Astrocyte (in vitro differentiated cells and primary cell): Measurements from ENCODE around the gene PDE9A. TPM values are rescaled to one million over a fixed set of nuclear protein-coding genes. Genes with fewer than 3 reads are reported as not detected.

ENCODE experiments used
- DNase-seq: peaks from one replicate; pipeline ENCODE4 v3.0.0-alpha.2; 2010; ENCODE audit warnings: low read depth
- FAIRE-seq: peaks from 2 replicates; lab custom pipeline; 2011; peaks lifted over from hg19 to GRCh38; lab: Jason Lieb, UNC
- H2AFZ ChIP-seq: 2 replicates; pipeline ENCODE4 v1.6.0; 2012; ENCODE audit warnings: low read depth, low read length, inconsistent platforms
- H3K27ac ChIP-seq: 2 replicates; pipeline ENCODE4 v1.5.1; 2011; ENCODE audit warnings: low read depth, low read length, inconsistent platforms
- H3K27me3 ChIP-seq: 2 replicates; pipeline ENCODE4 v1.6.0; 2011; ENCODE audit warnings: low read length, inconsistent platforms; ENCODE audit not compliant: insufficient read depth
- H3K36me3 ChIP-seq: 2 replicates; pipeline ENCODE4 v1.5.1; 2011; ENCODE audit warnings: low read length, inconsistent platforms; ENCODE audit not compliant: insufficient read depth
- H3K4me1 ChIP-seq: 2 replicates; pipeline ENCODE4 v1.5.1; 2011; ENCODE audit warnings: low read length, inconsistent platforms; ENCODE audit not compliant: insufficient read depth
- H3K4me2 ChIP-seq: 2 replicates; pipeline ENCODE4 v1.6.0; 2012; ENCODE audit warnings: low read length, inconsistent platforms
- H3K4me3 ChIP-seq: 2 replicates; pipeline ENCODE4 v1.5.1; 2011; ENCODE audit warnings: low read depth, mild to moderate bottlenecking, low read length, inconsistent platforms; ENCODE audit not compliant: insufficient read depth
- H3K79me2 ChIP-seq: 2 replicates; pipeline ENCODE4 v1.6.0; 2012; ENCODE audit warnings: mild to moderate bottlenecking, low read length, inconsistent platforms; ENCODE audit not compliant: insufficient read depth
- H3K9ac ChIP-seq: 2 replicates; pipeline ENCODE4 v1.6.0; 2012; ENCODE audit warnings: mild to moderate bottlenecking, low read length, inconsistent platforms
- H3K9me3 ChIP-seq: 2 replicates; pipeline ENCODE4 v1.5.1; 2012; ENCODE audit warnings: low read depth, mild to moderate bottlenecking, low read length, inconsistent platforms; ENCODE audit not compliant: insufficient read depth
- H4K20me1 ChIP-seq: 2 replicates; pipeline ENCODE4 v1.6.0; 2012; ENCODE audit warnings: low read length, inconsistent platforms; ENCODE audit not compliant: insufficient read depth
- H3K27ac Mint-ChIP-seq: one replicate; pipeline ENCODE4 v1.8.0; 2021; ENCODE audit warnings: mild to moderate bottlenecking, mixed read lengths; ENCODE audit not compliant: unreplicated experiment
- H3K27me3 Mint-ChIP-seq: one replicate; pipeline ENCODE4 v1.8.0; 2021; ENCODE audit warnings: low read depth, mixed read lengths; ENCODE audit not compliant: unreplicated experiment
- H3K36me3 Mint-ChIP-seq: one replicate; pipeline ENCODE4 v1.8.0; 2021; ENCODE audit warnings: low read depth, mixed read lengths; ENCODE audit not compliant: unreplicated experiment
- H3K4me1 Mint-ChIP-seq: one replicate; pipeline ENCODE4 v1.8.0; 2021; ENCODE audit warnings: low read depth, mixed read lengths; ENCODE audit not compliant: unreplicated experiment
- H3K4me3 Mint-ChIP-seq: one replicate; pipeline ENCODE4 v1.8.0; 2021; ENCODE audit warnings: mild to moderate bottlenecking, moderate library complexity, mixed read lengths; ENCODE audit not compliant: unreplicated experiment
- H3K9me3 Mint-ChIP-seq: one replicate; pipeline ENCODE4 v1.8.0; 2021; ENCODE audit warnings: mild to moderate bottlenecking, mixed read lengths; ENCODE audit not compliant: unreplicated experiment
- CTCF ChIP-seq: IDR thresholded peaks from 2 replicates; pipeline ENCODE4 v1.5.1; 2011; ENCODE audit warnings: low read depth, mild to moderate bottlenecking, inconsistent platforms, low read length, moderate library complexity; ENCODE audit not compliant: insufficient read depth
- EZH2 ChIP-seq: IDR thresholded peaks from 2 replicates; pipeline ENCODE4 v1.6.1; 2012; ENCODE audit warnings: mild to moderate bottlenecking, low read length, inconsistent platforms; ENCODE audit not compliant: insufficient read depth
- total RNA-seq: library from RNA; stranded (reverse); gene quantifications from 2 replicates; pipeline ENCODE4 v1.2.1, GENCODE V29; 2021

PDE9A gene
- total RNA-seq, 1 donor from 2014 or later = 7.8 TPM

GRCh38 chr21:42780617-42781016, 127.2 kb downstream of the PDE9A start:
- Histone ChIP-seq H3K9me3 (no peaks in the 10 kb centered on the region), H3K27me3 (peaks cover 40% of the 10 kb centered on the region), H3K79me2 (no peaks in the 10 kb centered on the region), H3K4me3 (no peak overlapping the region), H3K36me3 (no peaks in the 10 kb centered on the region), H3K4me1 (no peaks in the 10 kb centered on the region), H3K27ac (no peak overlapping the region), H2AFZ (no peak overlapping the region), H3K4me2 (no peak overlapping the region), H3K9ac (no peak overlapping the region), H4K20me1 (no peaks in the 10 kb centered on the region)
- H3K9me3 Mint-ChIP-seq = no peaks in the 10 kb centered on the region
- peak overlapping the region; percentile 64 for H3K4me3 Mint-ChIP-seq
- DNase-seq (no peak), FAIRE-seq (no peak)
- H3K4me1 Mint-ChIP-seq = peaks cover 3% of the 10 kb centered on the region
- no peak overlapping the region for H3K27ac Mint-ChIP-seq
- peaks cover 48% of the 10 kb centered on the region for H3K27me3 Mint-ChIP-seq
- no peaks in the 10 kb centered on the region for H3K36me3 Mint-ChIP-seq
- TF ChIP-seq CTCF (no peak), EZH2 (no peak)

- Histone ChIP-seq H3K4me3 (no peak overlapping the region), H3K27me3 (peaks cover 35% of the 10 kb centered on the region)
- no peak overlapping the region for H3K27ac Mint-ChIP-seq
Measured at GRCh38 chr21:42781150-42781970, 127.9 kb downstream of the PDE9A start.

More at GRCh38 chr21:42781150-42781970, 127.9 kb downstream of the PDE9A start:
- Mint-ChIP-seq H3K4me1 (peaks cover 3% of the 10 kb centered on the region), H3K36me3 (no peaks in the 10 kb centered on the region), H3K9me3 (peaks cover under 1% of the 10 kb centered on the region), H3K4me3 (peak overlapping the region; percentile 64), H3K27me3 (peaks cover 51% of the 10 kb centered on the region)
- TF ChIP-seq EZH2 = no peak
- TF ChIP-seq CTCF = no peak
- H3K36me3 ChIP-seq = no peaks in the 10 kb centered on the region
- no peaks in the 10 kb centered on the region for H4K20me1 ChIP-seq
- H2AFZ ChIP-seq = no peak overlapping the region
- DNase-seq (no peak), FAIRE-seq (no peak)
- no peak overlapping the region for H3K27ac ChIP-seq
- H3K9ac ChIP-seq = no peak overlapping the region
- no peaks in the 10 kb centered on the region for H3K79me2 ChIP-seq
- H3K4me1 ChIP-seq = no peaks in the 10 kb centered on the region
- no peaks in the 10 kb centered on the region for H3K9me3 ChIP-seq
- H3K4me2 ChIP-seq = peak overlapping the region; percentile 67
